NCI-H748 treated with DMSO at 0.1 percent for 48 hours (cell line): ENCODE results near the gene TRPV4.
"Not testable (repeated sequence)": the region's sequence is repeated elsewhere in the genome, so short reads cannot be mapped to it uniquely, and the experiment has no call there.

Experiments used
- DNase-seq: peaks from one replicate; lab custom pipeline; 2025; lab: John Stamatoyannopoulos, UW

Gene TRPV4

DNA sequence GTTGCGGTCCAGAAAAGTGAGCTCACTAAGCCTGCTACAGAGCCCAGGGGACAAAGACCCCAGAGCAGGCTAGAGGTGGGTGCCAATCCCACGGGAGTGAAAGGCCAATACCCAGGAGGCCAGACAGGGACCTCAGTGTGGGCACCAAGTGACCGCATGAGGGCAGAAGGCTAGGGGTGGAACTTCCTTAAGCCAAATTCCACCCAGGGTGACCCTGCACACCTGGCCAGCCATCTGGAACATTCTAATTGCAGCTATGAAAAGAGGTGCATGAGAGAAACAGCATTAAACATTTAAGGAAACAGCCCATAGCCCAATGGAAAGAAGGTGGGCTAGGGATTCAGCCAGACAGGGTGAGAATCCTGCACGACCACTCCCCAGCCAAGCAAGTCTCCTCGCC, 27.8 kb upstream of the TRPV4 start:
- no peak for DNase-seq

DNA sequence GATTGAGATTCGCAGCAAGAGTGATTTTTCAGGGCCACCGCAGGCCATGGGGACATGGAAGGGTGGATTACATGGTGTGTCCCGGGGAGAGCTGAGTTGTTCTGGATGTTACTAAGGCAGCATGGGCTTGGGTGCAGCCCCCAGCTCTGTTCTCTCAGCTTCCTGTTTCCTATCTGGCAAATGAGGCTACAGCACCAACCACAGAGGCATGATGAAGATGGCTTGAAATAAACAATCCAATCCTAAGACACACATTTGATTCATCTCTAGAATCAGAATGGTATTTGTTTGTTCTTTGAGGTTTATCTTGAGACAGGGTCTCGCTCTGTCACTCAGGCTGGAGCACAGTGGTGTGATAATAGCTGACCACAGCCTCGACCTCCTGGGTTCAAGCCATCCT, 25.6 kb upstream of the TRPV4 start:
- DNase-seq = no peak

DNA sequence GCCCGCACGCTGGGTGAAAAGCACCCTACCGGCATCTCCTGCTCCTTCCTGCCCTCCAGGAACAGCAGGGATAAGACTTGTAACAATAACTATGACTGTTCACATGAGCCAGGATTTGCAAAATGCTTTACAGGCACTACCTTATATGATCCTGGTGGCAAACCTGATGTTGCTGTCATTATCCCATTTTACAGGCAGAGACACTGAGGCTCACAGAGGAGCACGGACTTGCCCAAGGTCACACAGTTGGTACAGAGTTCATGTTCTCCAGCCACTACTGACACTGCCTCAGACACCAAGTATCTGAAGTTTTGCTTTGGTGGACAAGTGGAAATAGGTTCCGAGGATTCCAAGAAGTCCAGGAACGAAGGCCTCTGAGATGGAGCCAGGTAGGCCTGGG, 24.5 kb upstream of the TRPV4 start:
- no peak for DNase-seq

DNA sequence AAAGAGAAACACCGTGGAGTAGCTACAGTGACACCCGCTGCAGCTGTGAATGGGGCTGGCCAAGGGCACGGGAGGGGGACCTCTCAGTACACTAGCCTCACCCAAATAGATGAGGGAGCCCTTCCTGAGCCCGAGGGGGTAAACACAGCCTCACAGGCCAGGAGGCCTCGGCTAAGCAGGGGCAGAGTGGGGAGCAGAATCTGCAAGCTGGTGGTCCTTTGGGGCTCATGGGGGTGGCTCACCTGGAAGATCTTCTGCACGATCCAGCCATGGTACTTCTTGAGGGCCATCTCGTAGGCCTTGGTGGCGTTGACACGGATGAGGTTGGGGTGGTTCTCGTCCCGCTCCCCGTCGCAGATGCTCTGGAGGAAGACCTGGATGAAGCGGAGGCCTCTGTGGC, 22.2 kb upstream of the TRPV4 start:
- DNase-seq = no peak

DNA sequence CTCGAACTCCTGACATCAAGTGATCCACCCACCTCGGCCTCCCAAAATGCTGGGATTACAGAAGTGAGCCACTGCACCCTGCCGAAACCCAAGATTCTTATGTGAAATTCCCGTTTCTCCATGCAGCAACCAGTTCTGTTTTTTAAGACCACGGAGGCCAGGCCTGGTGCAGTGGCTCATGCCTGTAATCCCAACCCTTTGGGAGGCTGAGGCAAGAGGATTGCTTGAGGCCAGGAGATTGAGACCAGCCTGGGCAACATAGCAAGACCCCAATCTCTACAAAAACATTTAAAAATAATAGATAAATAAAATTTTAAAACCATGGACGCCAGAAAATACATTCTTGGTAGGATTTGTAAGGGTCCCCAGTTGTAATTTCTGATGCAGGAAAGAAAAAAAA, 17.3 kb upstream of the TRPV4 start:
- not testable (repeated sequence) for DNase-seq

DNA sequence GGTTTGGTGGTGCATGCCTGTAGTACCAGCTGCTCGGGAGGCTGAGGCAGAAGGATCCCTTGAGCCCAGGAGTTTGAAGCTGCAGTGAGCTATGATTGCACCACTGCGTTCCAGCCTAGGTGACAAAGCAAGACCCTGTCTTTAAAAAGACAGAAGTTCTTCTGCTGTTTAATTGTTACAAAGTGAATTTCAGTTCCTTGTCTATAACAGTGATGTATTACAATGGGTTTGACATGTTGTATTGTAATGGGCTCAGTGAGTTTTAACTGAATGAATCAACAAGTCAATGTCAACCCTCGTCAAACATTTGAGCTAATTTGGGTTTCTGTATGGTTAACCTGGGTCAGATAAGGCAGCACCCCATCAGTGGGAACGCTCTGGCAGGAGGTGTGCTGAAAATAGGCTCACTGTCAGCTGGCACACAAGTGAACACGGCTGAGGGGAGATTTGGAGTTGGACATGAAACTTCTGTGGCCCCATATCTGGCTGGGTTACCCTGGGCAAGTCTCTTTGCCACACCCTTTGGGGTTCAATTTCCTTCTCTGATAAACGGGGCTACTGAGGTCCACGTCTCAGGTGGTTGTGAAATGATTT, 14.0 kb upstream of the TRPV4 start:
- DNase-seq = no peak

DNA sequence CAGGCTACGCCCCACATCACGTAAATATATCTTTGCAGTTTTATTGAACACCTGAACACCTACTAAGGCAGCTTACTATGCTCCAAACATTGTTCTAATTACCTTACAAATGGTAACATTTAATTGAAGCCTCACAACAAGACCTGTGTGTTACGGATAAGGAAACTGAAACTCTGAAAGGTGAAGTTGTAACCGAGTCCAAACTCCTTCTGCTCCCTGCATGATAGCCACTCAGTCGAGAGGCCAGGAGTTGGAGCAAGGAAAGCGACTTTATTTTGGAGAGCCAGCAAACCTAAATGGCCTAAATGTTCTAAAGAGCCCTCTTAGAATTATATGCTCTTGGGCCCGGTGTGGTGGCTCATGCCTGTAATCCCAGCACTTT, 12.6 kb upstream of the TRPV4 start:
- no peak for DNase-seq

DNA sequence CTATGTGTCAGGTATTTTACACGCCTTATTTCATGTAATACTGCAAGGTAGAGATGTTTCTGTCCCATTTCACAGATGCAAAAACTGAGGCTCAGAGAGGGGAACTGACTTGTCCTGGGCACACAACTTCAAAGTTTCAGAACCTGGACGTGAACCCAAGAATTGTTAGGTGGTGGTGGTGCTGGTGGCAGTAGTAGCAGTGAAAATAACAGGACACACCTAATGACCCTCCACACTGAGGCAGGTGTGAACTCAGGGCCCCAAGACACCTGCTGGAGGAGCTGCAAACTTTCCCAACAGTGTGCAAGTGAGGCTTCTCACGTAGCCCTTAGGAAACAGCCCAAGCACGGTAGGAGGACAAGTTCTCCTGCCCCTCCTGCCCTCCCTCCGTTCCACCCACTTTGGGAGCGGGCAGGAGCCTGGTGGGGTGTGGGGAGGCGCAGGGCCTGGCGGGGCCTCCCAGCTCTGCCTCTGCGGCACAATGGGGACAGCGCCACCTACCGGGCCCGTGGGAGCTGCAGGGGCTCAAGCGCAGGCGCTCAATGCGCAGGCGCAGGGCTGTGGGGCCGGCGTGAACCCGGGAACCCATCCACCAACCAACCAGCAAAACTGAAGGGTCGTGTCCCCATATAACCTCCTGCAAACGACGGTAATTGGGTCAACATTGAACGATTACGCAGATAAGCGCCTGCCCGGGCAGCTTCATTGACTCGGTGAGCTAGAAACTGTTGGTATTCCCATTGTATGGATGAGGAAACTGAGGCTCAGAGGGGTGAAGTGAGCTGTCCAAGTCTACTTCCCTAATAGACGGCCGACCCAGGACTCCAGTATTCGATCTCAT, 12.0 kb upstream of the TRPV4 start:
- DNase-seq = peak; percentile 52

DNA sequence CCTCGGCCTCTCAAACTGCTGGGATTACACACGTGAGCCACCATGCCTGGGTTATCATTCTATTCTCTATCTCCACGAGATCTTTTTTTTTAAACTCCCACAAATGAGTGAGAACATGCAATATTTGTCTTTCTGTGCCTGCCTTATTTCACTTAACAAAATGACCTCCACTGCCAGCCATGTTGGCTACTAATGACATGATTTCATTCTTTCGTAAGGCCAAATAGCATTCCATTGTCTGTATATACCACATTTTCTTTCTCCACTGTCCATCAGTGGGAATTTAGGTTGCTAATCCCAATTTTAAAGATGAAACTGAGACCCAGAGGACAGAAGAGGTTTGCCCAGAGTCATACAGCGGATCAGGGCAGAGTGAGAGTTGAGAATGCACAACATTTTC, 10.9 kb upstream of the TRPV4 start:
- DNase-seq = no peak

DNA sequence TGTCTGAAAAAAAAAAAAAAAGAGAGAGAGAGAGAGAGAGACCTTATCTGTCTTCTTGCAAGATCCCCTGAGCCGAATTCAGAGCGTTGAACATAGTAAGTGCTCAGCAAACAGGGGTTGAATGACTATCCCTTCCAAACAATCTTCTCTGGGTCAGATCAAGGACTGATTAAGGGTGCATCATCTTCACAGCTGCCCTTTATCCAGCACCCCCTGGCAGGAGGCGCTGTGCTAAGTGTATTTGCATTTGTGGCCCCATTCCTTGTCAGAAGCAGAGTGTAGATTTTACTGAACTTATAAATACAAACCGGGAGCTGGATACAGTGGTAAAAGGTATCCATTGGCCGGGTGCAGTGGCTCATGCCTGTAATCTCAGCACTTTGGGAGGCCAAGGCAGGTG, 8.8 kb upstream of the TRPV4 start:
- DNase-seq = no peak

DNA sequence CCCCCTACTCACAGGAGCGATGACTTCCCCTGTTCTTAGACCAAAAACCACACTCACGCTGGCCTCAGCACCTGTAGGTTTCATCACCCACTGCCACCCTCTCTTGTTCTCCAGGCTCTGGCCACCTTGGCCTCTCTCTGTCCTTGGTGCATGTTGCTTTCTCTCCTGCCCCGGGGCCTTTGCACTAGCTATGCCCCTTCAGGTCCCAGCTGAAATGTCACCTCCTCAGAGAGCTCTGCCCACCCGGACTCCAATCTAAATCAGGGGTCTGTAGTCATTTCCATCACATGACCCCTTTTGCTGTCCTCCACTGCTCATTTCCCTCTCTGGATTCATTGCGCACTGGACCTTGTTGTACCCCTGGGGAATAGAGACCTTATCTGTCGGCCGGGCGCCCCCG, 8.2 kb upstream of the TRPV4 start:
- no peak for DNase-seq

DNA sequence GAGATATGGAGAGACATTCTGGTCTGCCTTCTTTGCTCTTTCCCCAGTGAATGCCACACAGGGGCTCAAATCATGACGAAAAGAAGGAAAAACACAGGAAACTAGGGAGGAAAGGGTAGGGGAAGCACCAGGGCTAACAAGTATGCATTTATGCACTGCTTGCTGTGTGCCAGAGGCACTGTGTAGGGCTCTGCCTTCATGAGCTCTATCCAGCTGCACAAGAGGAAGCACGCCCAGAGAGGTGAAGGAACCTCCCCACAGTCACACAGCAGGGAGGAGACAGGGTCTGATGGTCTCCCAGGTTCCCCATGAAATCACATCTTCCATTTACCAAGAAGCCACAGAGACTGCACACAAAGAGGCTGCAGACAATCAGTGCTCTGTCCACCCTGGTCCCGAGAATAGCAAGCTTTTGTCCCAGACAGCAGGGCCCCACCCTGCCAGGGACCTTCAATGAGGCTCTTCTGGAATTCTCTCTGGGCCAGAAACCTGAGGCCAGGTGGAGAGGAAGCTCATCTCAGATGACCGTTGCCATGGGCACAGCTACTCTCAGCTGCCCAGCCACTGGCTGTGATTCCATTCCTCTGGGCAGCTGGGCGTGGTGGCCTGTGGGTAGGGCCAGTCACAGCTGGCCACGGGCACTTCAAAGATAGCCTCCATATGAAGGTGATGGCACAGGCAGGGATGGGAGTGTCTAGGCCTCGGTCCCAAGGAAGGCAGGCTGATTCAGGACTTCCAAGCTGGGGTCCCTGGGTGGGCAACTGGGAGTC, 7.3 kb upstream of the TRPV4 start:
- peak; percentile 26 for DNase-seq

DNA sequence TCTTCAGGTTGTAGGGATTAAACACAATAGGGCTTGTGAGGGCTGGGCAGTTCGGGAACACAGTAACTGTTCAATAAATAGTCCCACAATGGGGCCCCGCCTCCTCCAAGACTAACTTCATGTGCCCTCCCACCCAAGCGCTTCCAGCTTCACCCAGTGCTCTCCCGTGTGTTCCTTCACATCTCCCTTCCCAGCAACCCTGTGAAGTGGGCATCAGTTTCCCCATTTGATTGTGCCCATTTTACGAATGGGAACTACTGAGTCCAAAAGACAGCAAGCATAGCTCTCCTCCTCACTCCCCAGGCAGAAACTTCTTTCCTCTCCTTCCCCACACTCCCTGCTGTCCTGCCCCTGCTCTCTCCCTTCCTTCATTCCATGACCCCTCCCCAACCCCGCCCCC, 6.2 kb upstream of the TRPV4 start:
- DNase-seq = no peak

DNA sequence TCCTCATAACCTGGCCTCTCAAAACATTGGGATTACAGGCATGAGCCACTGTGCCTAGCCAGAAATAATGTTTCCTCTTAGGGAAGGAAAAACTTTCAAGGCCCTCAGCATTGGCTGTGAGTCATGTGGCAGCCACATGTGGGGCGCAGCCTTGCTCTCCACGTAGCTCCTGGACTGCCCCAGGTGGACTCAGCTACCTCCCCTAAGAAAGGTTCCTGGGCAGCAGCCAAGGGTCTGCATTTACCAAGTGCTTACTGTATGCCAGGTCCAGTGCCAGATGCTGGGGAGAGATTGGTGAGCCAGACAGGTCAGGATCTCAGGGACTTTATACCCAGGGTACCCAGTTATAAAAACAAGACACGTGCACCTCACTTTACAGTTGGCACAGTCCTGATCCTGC, 3.7 kb upstream of the TRPV4 start:
- no peak for DNase-seq

DNA sequence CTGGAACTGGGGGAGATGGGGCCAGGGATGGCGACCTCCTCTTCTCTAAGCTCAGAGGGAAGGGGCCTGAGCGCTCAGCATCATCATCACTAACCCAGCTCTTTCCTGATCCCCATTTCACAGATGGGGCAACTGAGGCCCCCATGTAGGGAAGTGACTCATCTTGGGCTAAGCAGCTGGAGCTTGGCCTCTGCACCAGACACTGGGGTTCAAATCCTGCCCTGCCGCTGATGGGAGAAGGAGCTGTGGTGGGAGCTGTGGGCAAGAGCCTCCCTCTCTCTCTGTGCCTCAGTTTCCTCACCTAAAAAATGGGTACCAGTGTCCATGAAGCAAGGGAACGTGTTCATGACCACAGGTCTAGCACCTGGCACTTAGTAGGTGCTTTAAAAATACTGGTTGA, 2.6 kb upstream of the TRPV4 start:
- no peak for DNase-seq

DNA sequence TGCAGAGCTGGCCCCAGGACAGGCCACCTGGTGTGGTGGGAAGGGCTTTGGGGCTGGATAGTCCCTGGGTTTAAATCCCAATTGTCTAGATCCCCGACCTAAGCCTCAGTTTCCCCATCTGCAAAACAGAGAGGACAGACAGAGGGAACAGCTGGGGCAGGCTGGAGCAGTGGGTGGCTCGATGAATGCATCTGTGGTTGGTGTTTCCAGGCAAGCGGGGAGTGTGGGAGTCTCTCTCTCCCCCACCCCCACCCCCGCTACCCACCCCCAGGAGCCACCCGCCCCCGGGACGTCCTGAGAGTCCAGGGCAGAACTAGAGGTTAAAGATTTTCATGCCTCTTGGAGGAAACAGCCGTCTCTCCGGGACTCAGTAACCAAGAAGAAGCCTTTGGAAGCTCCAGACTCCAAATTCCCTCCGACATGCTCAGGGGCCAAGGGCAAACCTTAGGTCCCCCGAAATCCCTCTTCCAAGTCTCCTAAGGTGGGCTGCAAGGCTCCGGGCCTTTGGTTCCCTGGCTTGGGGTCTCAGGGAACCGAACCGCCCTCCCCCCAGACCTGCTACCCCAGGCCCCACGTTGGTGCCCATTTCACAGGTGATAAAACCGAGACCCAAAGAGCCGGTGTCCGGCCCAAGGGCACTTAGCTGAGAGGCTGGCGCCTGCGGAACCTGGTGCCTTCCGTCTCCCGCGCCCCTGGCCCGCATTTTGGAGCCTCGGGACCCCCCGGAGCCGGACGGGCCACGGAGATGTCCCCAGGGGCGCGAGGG, 474 bp downstream of the TRPV4 start:
- DNase-seq = no peak

DNA sequence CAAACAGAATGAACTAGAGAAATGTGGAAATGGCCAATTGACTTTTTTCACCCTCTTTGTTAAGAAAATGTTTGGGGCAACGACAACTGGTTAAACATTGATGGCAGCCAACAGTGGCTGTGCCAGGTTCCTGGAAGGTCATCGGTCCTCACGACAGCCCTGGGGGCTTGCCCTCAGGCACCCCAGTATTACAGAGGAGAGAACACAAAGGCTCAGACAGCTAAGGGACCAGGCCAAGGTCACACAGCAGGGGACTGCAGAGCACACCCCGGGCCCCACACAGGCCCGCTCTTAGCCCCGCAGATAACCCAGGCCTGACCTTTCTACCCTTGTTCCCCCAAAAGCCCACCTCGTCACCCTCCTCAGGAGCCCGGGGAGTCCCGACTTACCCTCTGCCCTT, 1.3 kb downstream of the TRPV4 start:
- DNase-seq = no peak

DNA sequence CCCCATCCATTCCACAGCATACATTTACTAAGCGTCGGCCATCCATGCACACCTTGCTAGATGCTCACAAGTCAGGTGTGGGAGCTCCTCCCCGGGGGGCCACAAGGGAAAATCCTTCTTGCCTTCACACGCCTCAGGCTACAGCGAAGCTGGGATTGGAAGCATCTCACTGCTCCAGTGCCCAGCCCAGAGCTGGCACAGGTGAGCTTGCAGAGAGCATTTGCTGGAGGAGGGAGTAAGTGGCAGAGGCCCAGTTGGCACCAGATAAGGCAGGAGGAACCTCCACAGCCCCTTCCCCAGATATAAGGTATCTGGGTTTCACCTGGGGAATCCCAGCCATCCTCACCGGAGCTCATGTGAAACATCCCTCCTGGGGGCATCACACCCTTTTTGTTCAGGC, 1.8 kb downstream of the TRPV4 start:
- no peak for DNase-seq

DNA sequence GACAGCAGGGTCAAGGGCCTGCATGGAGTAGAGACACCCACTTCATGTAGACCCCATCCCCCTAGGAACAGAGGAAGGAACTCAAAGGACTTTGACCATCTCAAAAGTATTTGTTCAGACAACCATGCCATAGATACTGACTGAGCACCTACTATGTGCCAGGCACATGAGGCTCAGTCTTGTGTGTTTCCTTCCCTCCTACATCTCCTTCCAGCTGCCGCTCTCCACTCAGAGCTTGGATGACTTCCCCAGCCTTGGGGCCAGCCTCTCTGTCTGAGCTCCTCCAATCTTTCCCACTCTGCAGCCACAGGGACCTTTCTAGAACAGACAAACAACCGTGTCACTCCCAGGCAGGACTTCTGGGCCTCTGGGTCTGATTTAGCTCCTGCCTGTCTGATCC, 2.5 kb downstream of the TRPV4 start:
- DNase-seq = no peak

DNA sequence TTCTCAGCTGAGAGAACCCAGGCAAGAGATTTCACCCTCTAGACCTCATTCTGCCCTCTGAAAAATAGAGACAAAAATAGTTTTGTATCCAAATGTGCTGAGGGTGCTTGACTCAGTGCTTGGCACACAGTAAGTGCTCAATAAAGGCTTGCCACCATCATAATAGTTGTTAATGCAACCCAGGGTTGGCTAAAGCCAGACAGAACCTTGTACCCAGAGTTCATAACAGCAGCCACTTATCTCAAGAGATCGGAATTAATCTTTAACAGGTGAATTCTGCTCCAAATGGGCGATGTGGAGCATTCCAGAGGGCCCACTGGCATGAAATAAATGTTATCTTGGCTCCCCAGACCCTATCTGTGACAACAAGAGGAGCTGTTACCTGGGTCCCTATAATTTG, 2.9 kb downstream of the TRPV4 start:
- DNase-seq = no peak

DNA sequence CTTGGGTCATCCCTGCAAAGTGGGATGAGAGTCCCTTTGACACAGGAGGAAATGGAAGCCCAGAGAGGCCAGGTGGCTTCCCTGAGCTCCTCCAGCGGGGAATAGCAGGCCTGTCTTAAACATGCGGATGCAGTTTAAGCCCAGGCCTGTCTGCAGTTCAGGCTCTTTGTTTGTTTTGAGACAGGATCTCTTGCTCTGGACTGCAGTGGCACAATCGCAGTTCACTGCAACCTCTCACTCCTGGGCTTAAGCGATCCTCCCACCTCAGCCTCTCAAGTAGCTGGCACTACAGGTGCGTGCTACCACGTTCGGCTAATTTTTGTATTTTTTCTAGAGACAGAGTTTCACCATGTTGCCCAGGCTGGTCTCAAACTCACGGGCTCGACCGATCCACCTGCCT, 3.5 kb downstream of the TRPV4 start:
- DNase-seq = no peak

DNA sequence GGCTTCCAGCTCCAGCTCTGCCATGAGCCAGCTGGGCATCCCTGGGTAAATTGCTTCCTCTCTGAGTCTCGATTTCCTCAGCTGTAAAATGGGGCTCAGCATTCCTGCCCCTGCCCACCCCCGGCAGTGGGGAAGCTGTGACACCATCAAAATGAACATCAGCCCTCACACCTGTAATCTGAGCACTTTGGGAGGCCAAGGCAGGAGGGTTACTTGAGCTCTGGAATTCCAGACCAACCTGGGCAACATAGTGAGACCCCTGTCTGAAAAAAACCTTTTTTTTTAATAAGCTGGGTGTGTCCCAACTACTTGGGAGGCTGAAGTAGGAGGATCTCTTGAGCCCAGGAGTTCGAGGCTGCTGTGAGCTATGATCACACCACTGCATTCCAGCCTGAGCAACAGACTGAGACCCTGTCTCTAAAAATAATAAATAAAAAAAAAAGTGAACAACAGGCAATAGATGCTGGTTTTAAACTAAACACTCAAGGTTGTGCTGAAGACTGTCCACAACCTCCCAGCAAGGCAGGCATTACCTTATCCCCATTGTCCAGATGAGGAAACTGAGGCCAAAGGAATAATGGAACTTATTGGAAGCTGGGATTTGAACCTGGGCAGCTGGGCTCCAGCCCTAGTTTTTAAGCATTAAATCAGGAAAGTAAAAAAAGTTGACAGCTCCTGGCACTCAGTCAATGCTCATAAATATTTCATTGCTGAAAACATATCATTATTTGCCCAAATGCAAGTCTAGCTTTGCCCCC, 4.3 kb downstream of the TRPV4 start:
- no peak for DNase-seq
